Measurements from ENCODE around the gene TNK2.

The TNK2 gene

DNA sequence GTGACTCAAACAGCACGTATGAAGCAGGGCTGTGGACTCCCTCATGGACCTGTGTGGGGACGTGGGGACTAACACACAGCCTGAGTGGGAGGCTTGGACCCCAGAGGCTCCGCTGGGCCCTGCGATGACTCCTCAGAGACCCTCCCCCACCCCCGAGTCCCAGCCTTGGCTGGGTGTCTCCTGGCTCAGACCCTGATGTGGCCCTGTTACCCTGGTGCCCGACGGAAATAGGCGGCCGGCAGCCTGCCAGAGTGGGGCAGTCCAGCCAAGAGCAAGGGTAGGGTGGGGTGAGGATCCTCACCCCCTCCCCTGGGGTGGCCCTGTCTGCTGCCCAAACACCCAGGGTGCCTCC lies 15.3 kb downstream of the TNK2 start:
- H3K4me3 ChIP-seq (ENCODE audit: low read length, poor library complexity, severe bottlenecking), result no peak overlapping the region
- no peaks in the 10 kb centered on the region for H3K9me3 ChIP-seq (ENCODE audit: insufficient read depth, low read depth, low read length)
- no peaks in the 10 kb centered on the region for H3K27me3 ChIP-seq (ENCODE audit: insufficient read depth, low read length, poor library complexity, severe bottlenecking)
- H3K79me2 ChIP-seq (ENCODE audit: insufficient read depth, low read length), result peaks cover 56% of the 10 kb centered on the region
- H3K9me2 ChIP-seq (replicated peaks; ENCODE audit: low read depth, low read length), result no peaks in the 10 kb centered on the region
- H3K36me3 ChIP-seq (ENCODE audit: insufficient read depth, low read length), result peaks cover 4% of the 10 kb centered on the region; the same call in 1 of the 2 replicates
- TF ChIP-seq EZH2phosphoT487 (IDR thresholded peaks at IDR 0.05; ENCODE audit: borderline replicate concordance), result no peak
- TF ChIP-seq, protein P1, sequence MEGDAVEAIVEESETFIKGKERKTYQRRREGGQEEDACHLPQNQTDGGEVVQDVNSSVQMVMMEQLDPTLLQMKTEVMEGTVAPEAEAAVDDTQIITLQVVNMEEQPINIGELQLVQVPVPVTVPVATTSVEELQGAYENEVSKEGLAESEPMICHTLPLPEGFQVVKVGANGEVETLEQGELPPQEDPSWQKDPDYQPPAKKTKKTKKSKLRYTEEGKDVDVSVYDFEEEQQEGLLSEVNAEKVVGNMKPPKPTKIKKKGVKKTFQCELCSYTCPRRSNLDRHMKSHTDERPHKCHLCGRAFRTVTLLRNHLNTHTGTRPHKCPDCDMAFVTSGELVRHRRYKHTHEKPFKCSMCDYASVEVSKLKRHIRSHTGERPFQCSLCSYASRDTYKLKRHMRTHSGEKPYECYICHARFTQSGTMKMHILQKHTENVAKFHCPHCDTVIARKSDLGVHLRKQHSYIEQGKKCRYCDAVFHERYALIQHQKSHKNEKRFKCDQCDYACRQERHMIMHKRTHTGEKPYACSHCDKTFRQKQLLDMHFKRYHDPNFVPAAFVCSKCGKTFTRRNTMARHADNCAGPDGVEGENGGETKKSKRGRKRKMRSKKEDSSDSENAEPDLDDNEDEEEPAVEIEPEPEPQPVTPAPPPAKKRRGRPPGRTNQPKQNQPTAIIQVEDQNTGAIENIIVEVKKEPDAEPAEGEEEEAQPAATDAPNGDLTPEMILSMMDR (conservative IDR thresholded peaks at IDR 0.05; ENCODE audit: low read length), result no peak
- no peak overlapping the region for H3K4me2 ChIP-seq (ENCODE audit: low read depth, low read length, poor library complexity, severe bottlenecking)
- no peak overlapping the region for H3K9ac ChIP-seq (ENCODE audit: low read depth, low read length, poor library complexity, severe bottlenecking)
- peaks cover 18% of the 10 kb centered on the region for H4K20me1 ChIP-seq (ENCODE audit: insufficient read depth, low read length, poor library complexity, severe bottlenecking)
- no peak overlapping the region for H2AFZ ChIP-seq (ENCODE audit: low read length)
- H3K4me1 ChIP-seq (ENCODE audit: insufficient read depth, low read length, poor library complexity, severe bottlenecking), result peaks cover 31% of the 10 kb centered on the region
- H3F3A ChIP-seq (ENCODE audit: low read depth), result no peaks in the 10 kb centered on the region

DNA sequence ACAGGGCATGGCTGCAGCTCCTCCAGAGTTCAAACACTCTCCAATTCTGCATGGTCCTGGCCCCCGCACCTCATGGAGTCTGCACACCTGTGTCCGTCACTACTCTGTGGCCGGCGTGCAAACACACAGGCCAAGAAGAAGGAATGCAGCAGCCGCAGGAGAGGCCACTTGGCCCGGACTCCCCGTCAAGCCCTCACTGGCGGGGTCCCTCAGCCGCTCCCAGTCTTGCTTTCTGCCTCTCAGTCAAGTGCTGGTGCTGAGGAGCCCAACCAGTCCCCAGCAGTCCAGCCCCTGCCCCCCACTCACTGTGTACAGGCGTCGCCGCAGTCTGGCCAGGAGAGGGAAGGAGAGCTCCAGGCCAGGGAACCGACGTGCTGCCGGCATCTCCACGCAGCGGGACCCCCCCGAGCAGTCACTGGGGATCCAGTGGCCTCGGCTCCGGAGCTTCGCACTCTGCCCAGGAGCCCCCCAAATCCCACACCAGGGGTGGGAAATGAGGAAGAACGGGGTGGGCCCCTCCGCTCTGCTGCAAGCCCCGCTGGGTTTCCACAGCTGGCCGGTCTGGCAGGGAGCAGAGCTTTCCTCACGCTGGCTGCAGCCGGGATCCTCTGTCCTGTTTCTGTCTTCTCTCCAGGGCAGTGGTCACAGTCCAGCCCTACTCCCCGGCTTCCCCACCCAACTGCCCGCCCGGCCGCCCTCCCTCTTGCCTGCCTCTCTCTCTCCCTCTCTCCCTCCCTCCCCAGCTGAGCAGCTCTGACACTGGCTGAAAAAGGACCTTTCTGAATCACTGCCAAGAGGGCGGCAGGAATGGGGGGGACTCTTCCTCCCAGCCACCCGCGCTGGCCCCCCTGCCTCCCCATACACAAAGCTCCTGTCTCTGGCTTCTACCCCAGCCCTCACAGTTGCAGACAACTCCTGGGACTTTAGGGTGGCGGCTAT lies 16.0 kb downstream of the TNK2 start:
- H3K4me3 ChIP-seq (ENCODE audit: low read length, poor library complexity, severe bottlenecking), result no peak overlapping the region
- no peaks in the 10 kb centered on the region for H3K27me3 ChIP-seq (ENCODE audit: insufficient read depth, low read length, poor library complexity, severe bottlenecking)
- peaks cover 28% of the 10 kb centered on the region for H3K4me1 ChIP-seq (ENCODE audit: insufficient read depth, low read length, poor library complexity, severe bottlenecking)
- peaks cover 10% of the 10 kb centered on the region; the same call in 1 of the 2 replicates for H3K36me3 ChIP-seq (ENCODE audit: insufficient read depth, low read length)
- H3F3A ChIP-seq (ENCODE audit: low read depth), result no peaks in the 10 kb centered on the region
- no peak overlapping the region for H3K4me2 ChIP-seq (ENCODE audit: low read depth, low read length, poor library complexity, severe bottlenecking)
- no peak overlapping the region for H2AFZ ChIP-seq (ENCODE audit: low read length)
- H3K79me2 ChIP-seq (ENCODE audit: insufficient read depth, low read length), result peaks cover 52% of the 10 kb centered on the region
- no peaks in the 10 kb centered on the region for H3K9me2 ChIP-seq (replicated peaks; ENCODE audit: low read depth, low read length)
- no peak overlapping the region for H3K9ac ChIP-seq (ENCODE audit: low read depth, low read length, poor library complexity, severe bottlenecking)
- TF ChIP-seq, protein P1 (conservative IDR thresholded peaks at IDR 0.05; ENCODE audit: low read length), result no peak
- no peak for TF ChIP-seq EZH2phosphoT487 (IDR thresholded peaks at IDR 0.05; ENCODE audit: borderline replicate concordance)
- H4K20me1 ChIP-seq (ENCODE audit: insufficient read depth, low read length, poor library complexity, severe bottlenecking), result peaks cover 18% of the 10 kb centered on the region
- H3K9me3 ChIP-seq (ENCODE audit: insufficient read depth, low read depth, low read length), result no peaks in the 10 kb centered on the region

- no peak overlapping the region for H3K4me2 ChIP-seq (ENCODE audit: low read depth, low read length, poor library complexity, severe bottlenecking)
These were observed 16.8 kb downstream of the TNK2 start for GRCh38 chr3:195891431-195892104.

More at GRCh38 chr3:195891431-195892104, 16.8 kb downstream of the TNK2 start:
- Histone ChIP-seq H3F3A (ENCODE audit: low read depth) (no peaks in the 10 kb centered on the region), H3K4me1 (ENCODE audit: insufficient read depth, low read length, poor library complexity, severe bottlenecking) (peaks cover 20% of the 10 kb centered on the region), H3K4me3 (ENCODE audit: low read length, poor library complexity, severe bottlenecking) (no peak overlapping the region), H3K36me3 (ENCODE audit: insufficient read depth, low read length) (peaks cover 11% of the 10 kb centered on the region; the same call in 1 of the 2 replicates), H3K9me2 (replicated peaks; ENCODE audit: low read depth, low read length) (no peaks in the 10 kb centered on the region), H3K9me3 (ENCODE audit: insufficient read depth, low read depth, low read length) (no peaks in the 10 kb centered on the region), H4K20me1 (ENCODE audit: insufficient read depth, low read length, poor library complexity, severe bottlenecking) (peaks cover 18% of the 10 kb centered on the region), H3K79me2 (ENCODE audit: insufficient read depth, low read length) (peaks cover 45% of the 10 kb centered on the region), H2AFZ (ENCODE audit: low read length) (no peak overlapping the region), H3K9ac (ENCODE audit: low read depth, low read length, poor library complexity, severe bottlenecking) (no peak overlapping the region), H3K27me3 (ENCODE audit: insufficient read depth, low read length, poor library complexity, severe bottlenecking) (no peaks in the 10 kb centered on the region)
- no peak for TF ChIP-seq EZH2phosphoT487 (IDR thresholded peaks at IDR 0.05; ENCODE audit: borderline replicate concordance)
- TF ChIP-seq, protein P1 (conservative IDR thresholded peaks at IDR 0.05; ENCODE audit: low read length), result no peak
